ENCODE measurements around the gene TSPAN14. TPM values are rescaled to one million over a fixed set of nuclear protein-coding genes. Genes with fewer than 3 reads are reported as not detected.
A peak's percentile ranks its signal among the peaks of the same experiment; 100 is the strongest.

Gene TSPAN14
- total and polyA plus RNA-seq, 2 of the 13 experiments (the other 11 are each of a cell fraction or from before 2014, with no cell fraction given) = 24.1 to 80.6 TPM

DNA sequence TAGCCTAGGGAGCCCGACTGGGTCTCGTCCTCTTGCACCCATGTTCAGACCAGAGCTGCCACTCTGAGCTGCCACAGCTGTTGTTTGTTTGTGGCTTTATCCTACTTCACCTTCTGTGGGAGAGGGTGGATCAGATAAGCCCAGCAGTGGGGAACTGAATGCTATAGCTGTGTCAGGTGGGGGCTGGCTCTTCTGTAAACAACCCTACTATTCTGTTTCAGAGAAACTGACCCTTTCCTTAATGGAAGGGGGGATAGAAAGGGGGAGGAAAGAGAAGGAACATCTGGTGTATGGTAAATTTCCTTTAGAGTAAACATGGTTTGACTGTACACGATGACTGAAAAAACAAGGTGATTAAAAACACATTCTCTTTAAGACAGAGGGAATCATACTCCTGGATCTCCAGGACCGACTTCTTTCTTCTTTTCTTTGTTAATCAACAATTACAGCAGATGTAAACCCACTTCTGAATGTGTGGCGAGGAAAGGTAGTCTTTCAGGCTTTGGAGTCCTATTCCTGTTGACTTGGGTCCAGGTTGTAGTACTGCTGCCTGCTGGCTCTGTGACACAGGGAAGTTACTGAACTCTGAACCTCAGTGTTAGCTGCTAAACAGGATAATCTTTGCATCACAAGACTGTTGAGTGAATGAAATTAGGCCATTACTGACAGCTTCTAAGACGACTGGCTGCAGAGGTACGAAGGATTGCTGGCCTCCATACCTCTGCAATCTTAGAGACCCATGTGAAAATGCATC is 39.8 kb upstream of the TSPAN14 start (continued):
- TF ChIP-seq, protein P1, sequence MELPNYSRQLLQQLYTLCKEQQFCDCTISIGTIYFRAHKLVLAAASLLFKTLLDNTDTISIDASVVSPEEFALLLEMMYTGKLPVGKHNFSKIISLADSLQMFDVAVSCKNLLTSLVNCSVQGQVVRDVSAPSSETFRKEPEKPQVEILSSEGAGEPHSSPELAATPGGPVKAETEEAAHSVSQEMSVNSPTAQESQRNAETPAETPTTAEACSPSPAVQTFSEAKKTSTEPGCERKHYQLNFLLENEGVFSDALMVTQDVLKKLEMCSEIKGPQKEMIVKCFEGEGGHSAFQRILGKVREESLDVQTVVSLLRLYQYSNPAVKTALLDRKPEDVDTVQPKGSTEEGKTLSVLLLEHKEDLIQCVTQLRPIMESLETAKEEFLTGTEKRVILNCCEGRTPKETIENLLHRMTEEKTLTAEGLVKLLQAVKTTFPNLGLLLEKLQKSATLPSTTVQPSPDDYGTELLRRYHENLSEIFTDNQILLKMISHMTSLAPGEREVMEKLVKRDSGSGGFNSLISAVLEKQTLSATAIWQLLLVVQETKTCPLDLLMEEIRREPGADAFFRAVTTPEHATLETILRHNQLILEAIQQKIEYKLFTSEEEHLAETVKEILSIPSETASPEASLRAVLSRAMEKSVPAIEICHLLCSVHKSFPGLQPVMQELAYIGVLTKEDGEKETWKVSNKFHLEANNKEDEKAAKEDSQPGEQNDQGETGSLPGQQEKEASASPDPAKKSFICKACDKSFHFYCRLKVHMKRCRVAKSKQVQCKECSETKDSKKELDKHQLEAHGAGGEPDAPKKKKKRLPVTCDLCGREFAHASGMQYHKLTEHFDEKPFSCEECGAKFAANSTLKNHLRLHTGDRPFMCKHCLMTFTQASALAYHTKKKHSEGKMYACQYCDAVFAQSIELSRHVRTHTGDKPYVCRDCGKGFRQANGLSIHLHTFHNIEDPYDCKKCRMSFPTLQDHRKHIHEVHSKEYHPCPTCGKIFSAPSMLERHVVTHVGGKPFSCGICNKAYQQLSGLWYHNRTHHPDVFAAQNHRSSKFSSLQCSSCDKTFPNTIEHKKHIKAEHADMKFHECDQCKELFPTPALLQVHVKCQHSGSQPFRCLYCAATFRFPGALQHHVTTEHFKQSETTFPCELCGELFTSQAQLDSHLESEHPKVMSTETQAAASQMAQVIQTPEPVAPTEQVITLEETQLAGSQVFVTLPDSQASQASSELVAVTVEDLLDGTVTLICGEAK (IDR thresholded peaks at IDR 0.05) = no peak
- TF ChIP-seq, protein P1 (CRISPR knock-in tag; IDR thresholded peaks at IDR 0.05) = no peak
- TF ChIP-seq ZSCAN31 (CRISPR knock-in tag; IDR thresholded peaks at IDR 0.05; ENCODE audit: low read depth) = 0 out of 2 replicates have a peak, but pooled peaks have one; percentile 62
- TF ChIP-seq ZNF318 (CRISPR knock-in tag; IDR thresholded peaks at IDR 0.05) = no peak
- TF ChIP-seq HNF4G (IDR thresholded peaks at IDR 0.05; ENCODE audit: borderline replicate concordance, low read depth, low read length) = peak; percentile 63
- TF ChIP-seq HNF4G (CRISPR knock-in tag; IDR thresholded peaks at IDR 0.05; ENCODE audit: borderline replicate concordance, low read depth) = peak; percentile 28; the same call in 1 of the 2 replicates
- TF ChIP-seq CREBL2 (CRISPR knock-in tag; IDR thresholded peaks at IDR 0.05; ENCODE audit: borderline replicate concordance) = no peak
- 0 out of 2 replicates have a peak, but pooled peaks have one; percentile 32 for TF ChIP-seq MAX (IDR thresholded peaks at IDR 0.05)
- TF ChIP-seq ZNF761 (CRISPR knock-in tag; conservative IDR thresholded peaks at IDR 0.05) = 0 out of 2 replicates have a peak, but pooled peaks have one; percentile 45
- 0 out of 2 replicates have a peak, but pooled peaks have one; percentile 18 for TF ChIP-seq SIX1 (CRISPR knock-in tag; IDR thresholded peaks at IDR 0.05; ENCODE audit: borderline replicate concordance)
